HG02943 (cell line): ENCODE data around the gene MYH6.
"Not testable (repeated sequence)": the region's sequence is repeated elsewhere in the genome, so short reads cannot be mapped to it uniquely, and the experiment has no call there.

Experiments used
- ATAC-seq: cut with Tn5 transposase; IDR thresholded peaks from one replicate; pipeline ENCODE4 v1.9.1; 2021; ENCODE audit warnings: mild to moderate bottlenecking, low read depth, moderate library complexity; ENCODE audit not compliant: unreplicated experiment

The MYH6 gene

DNA sequence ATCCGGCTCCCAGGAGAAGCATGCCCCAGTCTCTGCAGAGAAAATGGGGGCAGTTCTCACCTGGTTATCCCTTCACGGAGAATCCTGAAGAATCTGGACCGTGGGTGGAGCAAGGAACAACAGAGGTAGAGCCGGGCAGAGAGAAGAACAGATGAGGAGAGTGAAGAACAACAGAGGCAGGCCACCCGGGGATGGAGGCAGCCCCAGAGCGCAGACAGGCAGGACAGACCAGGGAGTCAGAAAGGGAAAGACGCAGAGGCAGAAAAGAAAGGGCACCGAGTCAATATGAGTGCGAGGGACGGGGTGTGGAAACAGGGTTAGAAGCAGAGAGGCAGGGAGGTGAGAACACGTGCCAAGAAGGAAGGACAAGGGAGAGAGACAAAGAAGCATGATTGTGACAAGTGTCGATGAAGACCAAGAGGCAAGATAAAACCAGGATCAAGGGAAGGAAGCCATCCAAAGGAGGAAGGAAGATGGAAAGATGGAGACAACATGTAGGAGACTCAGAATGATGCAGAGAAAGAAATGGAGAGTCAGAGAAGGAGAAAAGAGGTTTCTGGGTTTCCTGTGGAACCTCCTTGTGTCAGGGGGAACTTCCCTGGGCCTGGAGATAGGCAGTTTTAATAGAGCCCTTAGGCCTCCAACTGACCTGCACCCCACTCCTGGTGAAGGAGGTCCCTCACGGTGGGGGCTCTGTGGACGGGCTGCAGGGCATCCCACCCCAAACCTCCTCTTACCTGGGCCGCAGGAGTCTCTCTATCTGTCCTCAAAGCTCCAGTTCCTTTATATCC lies at the start of gene MYH6:
TSS of gene MYH6 (minus strand) at position 758 of the 791 bp plus-strand sequence. CDS start 1,050 bp downstream, outside the sequence.
- no peak for ATAC-seq

DNA sequence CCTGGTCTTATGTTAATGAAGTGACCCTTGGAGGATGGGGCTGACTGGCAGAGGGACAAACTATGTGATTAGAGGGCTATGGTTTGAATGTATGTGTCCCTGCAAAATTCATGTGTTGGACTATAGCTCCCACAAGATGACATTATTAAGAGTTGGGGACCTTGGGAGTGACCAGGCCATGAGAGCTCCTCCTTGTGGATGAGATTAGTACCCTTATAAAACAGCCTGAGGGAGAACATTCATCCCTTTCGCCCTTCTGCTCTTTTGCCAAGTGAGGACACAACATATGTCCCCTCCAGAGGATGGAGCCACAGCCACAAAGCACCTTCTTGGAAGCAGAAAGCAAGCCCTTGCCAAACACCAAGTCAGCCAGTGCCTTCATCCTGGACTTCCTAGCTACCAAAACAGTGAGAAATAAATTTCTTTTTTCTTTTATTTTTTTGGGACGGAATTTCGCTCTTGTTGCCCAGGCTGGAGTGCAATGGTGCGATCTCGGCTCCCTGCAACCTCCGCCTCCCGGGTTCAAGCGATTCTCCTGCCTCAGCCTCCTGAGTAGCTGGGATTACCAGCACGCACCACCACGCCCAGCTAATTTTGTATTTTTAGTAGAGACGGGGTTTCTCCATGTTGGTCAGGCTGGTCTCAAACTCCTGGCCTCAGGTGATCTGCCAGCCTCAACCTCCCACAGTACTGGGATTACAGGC lies 49.0 kb upstream of the MYH6 start:
- not testable (repeated sequence) for ATAC-seq

DNA sequence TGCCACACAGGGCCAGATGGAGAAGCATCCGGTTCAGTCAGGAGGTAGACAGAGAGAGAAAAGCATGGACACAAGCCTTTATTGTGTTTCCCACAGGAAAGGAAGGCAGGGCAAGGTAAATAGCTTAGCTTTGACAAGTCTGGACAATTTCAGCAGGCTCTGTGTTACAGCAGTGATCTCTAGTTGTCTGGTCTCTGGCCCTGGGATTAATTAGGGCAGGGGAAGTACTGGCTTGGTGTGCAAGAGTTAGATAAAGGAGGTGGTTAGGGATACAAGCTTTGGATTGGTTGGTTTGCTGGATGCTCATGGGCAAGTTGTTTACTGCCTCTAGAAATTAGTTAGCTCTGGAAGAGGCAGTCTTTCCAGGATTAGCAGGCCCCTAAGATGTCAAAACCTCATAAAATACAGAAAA lies 46.4 kb upstream of the MYH6 start:
- no peak for ATAC-seq

DNA sequence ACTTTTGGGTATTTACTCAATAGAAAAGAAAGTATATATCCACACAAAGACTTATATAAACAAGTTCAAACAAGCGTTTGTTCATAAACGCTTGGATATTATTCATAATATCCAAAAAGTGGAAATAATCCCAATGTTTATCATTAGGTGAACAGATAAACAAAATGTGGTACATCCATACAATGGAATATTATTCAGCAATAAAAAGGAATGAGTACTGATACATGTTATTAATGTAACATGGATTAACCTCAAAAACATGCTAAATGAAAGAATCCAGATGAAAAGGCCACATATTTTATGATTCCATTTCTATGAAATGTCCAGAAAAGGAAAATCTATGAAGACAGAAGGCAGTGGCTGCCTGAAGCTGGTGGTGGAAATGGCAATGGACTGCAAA lies 44.2 kb upstream of the MYH6 start:
- no peak for ATAC-seq

DNA sequence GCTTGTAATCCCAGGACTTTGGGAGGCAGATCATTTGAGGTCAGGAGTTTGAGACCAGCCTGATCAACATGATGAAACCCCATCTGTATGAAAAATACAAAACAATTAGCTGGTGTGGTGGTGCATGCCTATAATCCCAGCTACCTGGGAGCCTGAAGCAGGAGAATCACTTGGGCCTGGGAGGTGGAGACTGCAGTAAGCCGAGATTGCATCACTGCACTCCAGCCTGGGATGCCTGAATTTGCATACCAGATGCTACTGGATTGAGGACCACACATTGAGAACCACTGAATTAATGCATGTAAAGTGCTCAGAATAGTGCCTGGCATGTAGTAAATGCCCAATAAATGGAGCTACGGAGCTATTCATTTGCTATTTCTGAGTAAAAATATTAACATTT lies 42.3 kb upstream of the MYH6 start:
- no peak for ATAC-seq

DNA sequence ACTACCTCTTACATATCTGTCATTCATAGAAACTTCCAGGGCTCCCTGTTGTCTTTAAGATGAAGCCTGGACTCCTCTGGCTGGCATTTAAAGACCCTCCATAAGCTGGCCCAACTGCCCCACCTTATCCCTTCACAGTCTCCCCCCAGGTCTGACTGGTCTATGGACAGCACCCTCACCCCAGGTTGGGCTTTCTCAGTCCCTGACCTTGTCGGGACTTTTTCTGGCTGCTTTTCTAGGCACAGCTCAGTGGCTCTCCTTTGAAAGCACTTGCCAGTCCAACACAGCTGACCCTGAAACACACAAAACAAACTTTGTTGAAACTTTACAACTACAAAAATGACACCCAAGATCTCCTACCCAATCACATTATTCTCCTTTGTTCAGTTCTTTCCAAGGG lies 41.2 kb upstream of the MYH6 start:
- ATAC-seq: no peak

DNA sequence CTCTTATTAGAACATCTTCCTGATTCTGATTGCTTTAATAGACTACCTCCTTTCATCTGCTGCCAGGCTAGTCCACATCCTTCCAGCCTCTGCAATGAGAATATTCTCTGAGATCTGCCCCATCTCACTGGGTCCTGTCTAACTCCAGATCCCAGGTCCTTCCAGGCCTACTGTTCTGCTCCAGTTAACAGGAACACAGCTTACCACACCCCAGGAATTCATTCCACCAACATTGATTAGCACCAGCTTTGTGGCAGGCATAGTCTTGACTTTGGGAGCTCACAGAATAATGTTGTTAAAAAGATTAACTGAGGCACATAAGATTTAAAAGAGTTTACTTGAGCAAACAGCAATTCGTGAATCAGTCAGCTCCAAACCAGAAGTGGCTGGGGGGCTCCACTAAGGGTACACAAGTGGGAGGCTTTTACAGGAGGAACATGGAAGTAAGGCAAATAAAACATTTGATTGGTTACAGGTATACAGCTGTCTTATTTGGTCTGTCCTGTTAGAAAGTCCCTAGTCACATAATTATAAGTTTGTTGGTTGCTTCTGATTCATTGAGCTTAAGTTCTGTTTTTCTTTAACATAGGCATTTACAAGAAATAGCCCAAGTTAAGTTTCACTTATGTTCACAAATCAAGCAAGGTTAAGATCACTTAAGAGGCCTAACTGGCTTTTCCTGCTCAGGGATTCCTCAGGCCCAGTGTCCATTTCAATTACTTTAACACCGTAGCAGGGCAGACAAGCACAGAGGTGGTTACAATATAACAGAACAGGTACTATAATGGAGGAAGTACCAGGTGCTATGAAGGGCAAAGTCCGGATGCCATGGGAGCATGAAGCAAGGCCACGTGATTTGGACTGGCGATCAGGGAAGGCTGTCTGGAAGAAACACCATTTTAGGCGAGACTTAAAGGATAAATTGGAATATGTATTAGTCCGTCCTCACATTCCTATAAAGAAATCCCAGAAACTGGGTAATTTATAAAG lies 39.6 kb upstream of the MYH6 start:
- no peak for ATAC-seq

DNA sequence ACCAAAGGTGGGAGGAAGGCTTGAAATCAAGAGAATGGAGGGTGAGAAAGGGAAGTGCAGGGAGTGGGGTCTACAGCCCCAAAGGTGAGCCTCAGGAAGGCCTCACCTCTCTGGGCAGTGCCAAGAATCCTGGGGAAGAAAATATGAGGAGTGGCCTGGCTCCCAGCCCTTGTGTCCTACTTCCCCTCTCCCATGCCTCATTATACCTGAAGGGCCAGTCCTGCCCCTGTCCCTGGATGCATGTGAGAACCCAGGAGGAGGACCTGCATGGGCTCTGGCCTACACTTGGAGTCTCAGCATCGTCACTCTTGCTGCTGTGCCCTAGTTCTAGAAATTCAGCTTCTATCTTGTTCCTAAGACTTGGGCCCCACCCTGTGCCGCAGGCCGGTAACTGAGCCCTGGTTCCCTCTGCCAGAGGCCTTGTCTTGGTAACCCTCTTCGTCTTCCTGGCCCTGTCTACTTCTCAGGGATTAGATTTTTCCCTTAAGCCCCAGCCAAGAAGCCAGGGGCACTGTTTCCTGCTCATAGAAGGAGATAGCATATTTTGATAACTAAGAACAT lies 38.3 kb upstream of the MYH6 start:
- ATAC-seq: no peak

DNA sequence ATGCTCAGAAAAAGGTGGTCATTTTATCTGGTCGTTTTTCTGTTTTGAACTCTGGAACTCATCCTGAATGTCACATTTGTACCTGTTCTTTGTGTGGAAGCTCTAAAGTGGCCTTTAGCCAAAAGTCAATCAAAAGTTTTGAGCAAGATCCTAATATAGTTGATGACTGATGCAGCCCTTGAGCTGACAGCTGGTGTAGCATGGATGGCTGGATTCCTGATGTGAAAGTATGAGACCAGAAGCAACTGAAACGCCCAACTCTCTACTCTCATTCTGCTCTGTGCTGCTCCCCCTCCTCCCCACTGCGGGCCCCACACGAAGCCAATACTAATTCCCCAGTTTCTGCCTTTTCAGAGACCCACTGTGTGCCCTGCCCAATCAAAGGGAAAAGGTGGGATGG lies 37.7 kb upstream of the MYH6 start:
- no peak for ATAC-seq

DNA sequence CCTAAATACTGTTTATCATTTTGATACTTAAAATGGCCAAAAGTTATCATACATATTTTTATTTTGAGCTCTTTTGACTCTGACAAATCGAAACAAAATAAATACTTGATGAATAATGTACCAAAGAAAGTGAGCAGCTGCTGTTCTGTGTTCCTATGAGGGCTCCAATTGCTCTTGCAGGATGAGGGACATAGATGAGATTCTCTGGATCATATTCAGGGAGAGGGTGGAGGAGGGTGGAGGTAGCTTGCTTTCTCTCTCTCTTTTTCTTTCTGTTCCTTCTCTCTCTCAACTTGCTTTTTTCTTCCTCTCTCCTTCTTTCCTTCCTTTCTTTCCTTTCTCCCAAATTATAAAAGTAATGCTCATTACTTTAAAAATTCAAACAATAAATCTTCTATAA lies 36.2 kb upstream of the MYH6 start:
- ATAC-seq: no peak

DNA sequence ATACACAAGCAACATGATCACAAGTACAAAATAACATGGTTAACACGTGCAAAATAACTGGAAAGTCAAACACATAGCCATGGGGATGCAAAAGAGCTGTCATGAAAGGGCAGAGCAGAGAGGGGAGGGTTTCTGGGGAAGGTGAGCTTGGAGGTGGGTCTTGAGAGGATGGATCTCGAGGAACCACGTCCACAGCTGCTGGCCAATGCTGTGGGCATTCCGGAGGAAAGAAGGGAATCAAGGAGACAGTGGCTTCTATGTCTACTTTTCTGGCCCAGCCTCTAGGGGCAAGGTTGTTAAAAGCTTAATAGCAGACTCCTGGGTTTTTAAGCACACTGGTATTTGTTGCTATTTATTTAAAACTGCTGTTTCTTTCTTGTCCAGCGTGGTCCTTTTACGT lies 35.8 kb upstream of the MYH6 start:
- no peak for ATAC-seq

DNA sequence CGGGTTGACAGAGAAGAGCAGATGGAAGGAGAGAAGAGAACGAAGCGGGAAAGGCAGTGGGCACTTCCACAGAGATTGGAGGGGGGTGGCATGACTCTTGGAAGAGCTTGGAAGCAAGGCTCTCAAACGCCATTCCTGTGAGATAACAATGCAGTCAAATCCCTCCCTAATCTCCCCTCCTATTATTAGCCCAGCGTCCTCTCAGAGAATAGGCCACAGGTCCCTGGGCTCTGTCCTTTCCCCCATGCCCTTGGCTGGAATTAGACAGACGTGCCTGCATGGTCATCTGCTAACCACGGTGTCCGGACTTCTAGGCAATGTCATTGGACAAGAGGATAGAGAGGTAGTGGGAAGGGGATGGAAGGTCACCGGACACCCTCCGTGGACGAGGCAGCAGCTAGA lies 35.3 kb upstream of the MYH6 start:
- ATAC-seq: no peak

DNA sequence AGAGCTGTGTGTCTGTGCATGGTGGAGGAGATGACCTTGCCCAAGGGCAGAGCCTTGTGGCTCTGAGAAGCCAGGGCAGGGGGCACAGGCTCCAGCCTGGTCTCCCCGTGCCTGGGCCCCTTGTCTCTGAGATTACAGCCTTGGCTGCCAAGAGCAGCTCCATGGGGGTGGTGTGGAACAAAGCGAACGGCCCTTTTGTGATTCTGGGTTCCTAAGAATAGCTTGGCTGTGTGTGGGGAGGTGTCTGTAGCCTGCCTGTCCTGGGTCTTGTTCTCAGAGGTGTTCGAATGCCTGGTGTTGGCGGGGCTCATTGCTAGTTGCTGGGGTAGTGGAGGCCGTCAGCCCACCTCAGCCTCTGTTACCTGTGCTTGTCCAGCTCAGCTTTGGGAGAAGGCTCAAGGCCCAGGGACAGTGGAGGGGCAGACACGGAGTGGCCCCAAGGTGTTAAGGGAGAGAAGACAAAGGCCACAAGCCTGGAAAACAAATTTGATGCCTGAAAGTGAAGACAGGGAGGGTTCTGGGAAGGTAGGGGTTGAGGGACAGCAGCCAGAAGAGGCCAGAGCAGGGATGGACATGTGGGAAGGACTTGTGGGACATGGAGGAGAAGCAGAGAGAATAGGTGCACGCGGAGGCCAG lies 34.8 kb upstream of the MYH6 start:
- no peak for ATAC-seq

DNA sequence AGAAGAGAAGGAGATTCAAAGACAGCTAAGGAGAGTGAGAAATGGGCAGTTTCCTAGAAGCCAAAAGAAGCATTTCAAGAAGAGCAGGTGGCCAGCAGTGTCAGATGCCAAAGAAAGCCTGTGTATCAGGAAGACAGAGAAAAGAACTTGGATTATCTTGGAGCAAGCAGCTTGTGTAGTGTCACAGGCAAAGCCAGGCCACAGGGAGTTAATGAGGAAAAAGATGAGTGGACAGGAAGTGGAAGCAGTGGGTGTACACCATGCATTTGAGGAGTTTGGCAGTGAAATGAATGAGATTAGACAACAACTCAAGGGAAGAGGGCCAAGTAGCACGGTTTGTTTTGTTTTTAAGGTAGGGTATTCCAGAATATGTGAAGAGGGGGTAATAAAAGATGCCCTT lies 33.0 kb upstream of the MYH6 start:
- no peak for ATAC-seq

DNA sequence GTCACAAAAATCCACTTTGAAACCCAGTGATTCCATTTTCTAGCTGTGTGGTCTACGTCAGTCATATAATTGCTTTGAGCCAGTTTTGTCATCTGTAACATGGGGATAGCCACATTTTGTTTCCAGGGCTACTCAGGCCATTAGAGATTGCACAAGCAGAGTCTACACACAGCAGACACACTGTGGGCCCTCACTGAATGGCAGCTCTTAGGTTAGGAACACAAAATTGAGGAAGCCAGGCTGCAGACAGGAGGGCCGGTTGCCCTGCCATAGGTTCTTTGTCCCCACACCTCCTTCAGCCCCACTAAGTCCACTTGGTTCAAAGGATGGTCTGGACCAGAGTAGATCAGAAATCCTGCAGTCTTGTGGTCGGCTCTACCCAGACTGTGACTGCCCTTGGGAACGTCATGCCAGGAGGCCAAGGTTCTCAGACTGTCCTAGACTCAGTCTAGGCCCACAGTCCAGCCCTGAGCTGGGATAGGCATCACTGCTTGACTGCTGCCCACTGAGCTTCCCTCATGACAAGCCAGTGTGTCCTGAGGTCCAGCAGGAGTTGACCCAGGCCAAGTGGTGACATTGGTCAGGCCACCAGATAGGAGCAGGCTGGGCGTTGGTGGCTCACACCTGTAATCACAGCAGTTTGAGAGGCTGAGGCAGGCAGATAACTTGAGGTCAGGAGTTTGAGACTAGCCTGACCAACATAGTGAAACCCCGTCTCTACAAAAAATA lies 31.2 kb upstream of the MYH6 start:
- ATAC-seq: no peak

DNA sequence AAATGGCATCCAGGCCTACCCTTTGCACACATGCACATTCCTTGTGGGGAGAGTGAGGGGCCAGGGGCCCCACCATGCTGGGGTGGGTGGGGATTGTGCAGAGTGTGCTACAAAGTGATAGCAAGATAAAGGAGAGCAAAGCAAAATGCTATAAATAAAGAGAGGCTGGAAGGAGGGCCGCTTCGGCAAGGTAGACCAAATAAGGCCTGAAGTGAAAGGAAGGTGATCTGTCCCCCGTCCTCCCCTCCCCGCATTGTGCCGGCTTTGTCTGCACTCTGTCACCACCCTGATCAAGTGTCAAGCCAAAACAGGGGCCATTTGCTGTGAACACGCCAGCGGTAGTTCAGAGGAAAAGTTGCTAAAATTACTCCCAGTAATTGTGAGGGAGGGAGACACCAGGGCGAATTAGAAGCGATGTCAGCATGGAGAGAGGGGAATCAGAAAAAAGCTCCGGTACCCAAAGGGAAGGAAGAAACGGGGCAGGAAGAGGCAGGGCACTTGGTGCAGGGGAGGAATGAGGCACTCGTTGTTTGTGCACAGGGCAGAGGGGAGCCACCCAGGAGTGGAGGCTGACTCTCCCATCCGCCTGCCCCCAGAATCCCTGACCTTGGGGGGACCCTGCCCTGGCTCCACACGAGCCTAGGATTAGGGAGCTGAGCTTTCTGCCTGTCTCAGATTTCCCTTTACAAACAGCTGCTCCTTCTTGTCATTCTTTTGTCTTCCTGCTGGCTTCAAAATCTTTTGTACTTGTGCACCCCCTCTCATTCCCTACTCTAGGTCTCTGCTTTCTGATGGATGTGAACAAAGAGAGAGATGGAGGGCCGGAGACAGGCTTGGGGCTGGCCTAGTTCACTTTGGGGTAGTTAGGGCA lies 30.3 kb upstream of the MYH6 start:
- ATAC-seq: no peak

DNA sequence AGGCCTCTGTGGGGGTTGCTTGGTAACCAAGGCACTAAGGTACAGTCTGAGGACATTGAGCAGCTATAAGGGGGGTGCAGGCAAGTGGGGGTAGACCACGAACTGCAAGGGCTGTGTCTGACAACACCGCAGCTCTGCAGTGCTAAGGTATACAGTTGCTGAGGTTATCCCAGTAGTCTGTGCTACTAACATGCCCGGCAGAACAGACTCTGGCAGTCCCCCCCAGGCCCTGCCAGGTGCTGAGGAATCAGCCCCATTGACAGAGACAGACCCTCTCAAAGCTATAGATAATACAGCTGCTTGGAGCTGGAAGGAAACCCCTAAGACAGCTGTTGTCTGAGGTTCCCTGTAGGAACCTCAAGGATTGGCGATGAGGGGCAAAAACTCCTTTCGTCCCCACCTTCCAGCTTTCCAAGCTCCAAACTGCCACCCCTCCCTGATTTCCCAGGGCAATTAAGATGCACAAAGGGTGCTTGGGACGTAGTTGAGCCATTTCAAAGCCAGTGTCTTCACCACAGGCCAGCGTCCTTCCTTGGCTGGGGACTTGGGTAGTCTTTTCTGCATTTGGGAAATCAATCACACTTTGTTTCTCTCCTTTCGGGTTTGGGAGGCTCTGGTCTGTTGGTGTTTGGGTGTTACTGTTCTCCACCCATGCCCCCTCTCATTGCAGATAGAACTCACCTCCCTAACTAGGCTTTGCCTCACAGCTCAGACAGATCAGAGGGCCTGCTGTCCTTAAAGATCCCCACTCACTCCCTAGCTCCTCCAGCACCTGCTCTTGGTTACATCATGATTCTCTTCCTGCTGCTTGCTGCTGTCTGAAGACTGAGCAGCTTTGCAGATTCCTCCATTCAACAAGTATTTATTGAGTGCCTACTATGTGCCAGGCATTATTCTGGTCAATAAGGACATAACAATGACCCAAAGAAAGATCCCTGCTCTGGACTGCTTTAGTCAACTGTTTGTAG lies 29.3 kb upstream of the MYH6 start:
- ATAC-seq: no peak
